WTC11 (cell line): ENCODE measurements around the gene CD79A. TPM values are rescaled to one million over a fixed set of nuclear protein-coding genes. Genes with fewer than 3 reads are reported as not detected.

Source experiments
- ATAC-seq: fragments of 200-7000 bp; cut with Tn5 transposase; 2 replicates; pipeline ENCODE4 v1.10.0; 2021; ENCODE audit warnings: mild to moderate bottlenecking, moderate library complexity
- CTCF ChIA-PET: fragments of 300-600 bp; sonication (Branson Sonifier 250); formaldehyde crosslinking; loops from one replicate; lab custom pipeline; 2021; ENCODE audit warnings: antibody characterized with exemption; lab: Charles Lee
- POLR2A ChIA-PET: fragments of 350-600 bp; sonication (Branson Sonifier 250); formaldehyde crosslinking; loops from one replicate; lab custom pipeline; 2021; ENCODE audit warnings: antibody characterized with exemption; lab: Charles Lee
- DNase-seq: peaks from one replicate; pipeline ENCODE4 v3.0.0; 2021; ENCODE audit warnings: low spot score
- H3K27ac Mint-ChIP-seq: 2 replicates; pipeline ENCODE4 v1.8.0; 2021; ENCODE audit warnings: mixed read lengths
- H3K27me3 Mint-ChIP-seq: 2 replicates; pipeline ENCODE4 v1.8.0; 2021; ENCODE audit warnings: low read depth, mild to moderate bottlenecking, moderate library complexity, mixed read lengths
- H3K36me3 Mint-ChIP-seq: 2 replicates; pipeline ENCODE4 v1.8.0; 2021; ENCODE audit warnings: mixed read lengths
- H3K4me1 Mint-ChIP-seq: 2 replicates; pipeline ENCODE4 v1.8.0; 2022; ENCODE audit warnings: mixed read lengths
- H3K4me3 Mint-ChIP-seq: 2 replicates; pipeline ENCODE4 v1.8.0; 2021; ENCODE audit warnings: mild to moderate bottlenecking, moderate library complexity, mixed read lengths
- H3K9me3 Mint-ChIP-seq: 2 replicates; pipeline ENCODE4 v1.8.0; 2021; ENCODE audit warnings: mixed read lengths
- AR ChIP-seq: fragments of 250-450 bp; sonication (Bioruptor Pico); IDR thresholded peaks from 2 replicates; pipeline ENCODE4 v1.9.0; 2021; ENCODE audit warnings: mild to moderate bottlenecking
- CREB1 ChIP-seq: sonication (generic); formaldehyde crosslinking; IDR thresholded peaks from 2 replicates; pipeline ENCODE4 v1.8.0; 2023; ENCODE audit warnings: mild to moderate bottlenecking, missing genetic modification reagents
- CREM ChIP-seq: sonication (generic); formaldehyde crosslinking; IDR thresholded peaks from 2 replicates; pipeline ENCODE4 v1.8.1; 2022; ENCODE audit warnings: mild to moderate bottlenecking, missing genetic modification reagents, moderate library complexity
- E2F5 ChIP-seq: sonication (generic); formaldehyde crosslinking; IDR thresholded peaks from 2 replicates; pipeline ENCODE4 v1.8.1; 2022; ENCODE audit warnings: mild to moderate bottlenecking, moderate library complexity, missing genetic modification reagents
- ELF4 ChIP-seq: sonication (generic); formaldehyde crosslinking; IDR thresholded peaks from 2 replicates; pipeline ENCODE4 v1.8.1; 2022; ENCODE audit warnings: low read depth, mild to moderate bottlenecking, moderate library complexity, missing genetic modification reagents
- EMX1 ChIP-seq: fragments of 250-450 bp; sonication (Bioruptor Pico); IDR thresholded peaks from 2 replicates; pipeline ENCODE4 v1.8.0; 2021; ENCODE audit warnings: mild to moderate bottlenecking
- ESRRA ChIP-seq: sonication (generic); formaldehyde crosslinking; IDR thresholded peaks from 2 replicates; pipeline ENCODE4 v1.8.1; 2022; ENCODE audit warnings: mild to moderate bottlenecking, missing genetic modification reagents, borderline replicate concordance
- ETV6 ChIP-seq: sonication (generic); formaldehyde crosslinking; IDR thresholded peaks from 2 replicates; pipeline ENCODE4 v1.8.1; 2022; ENCODE audit warnings: mild to moderate bottlenecking, missing genetic modification reagents
- FOXP1 ChIP-seq: sonication (generic); formaldehyde crosslinking; IDR thresholded peaks from 2 replicates; pipeline ENCODE4 v1.8.0; 2022; ENCODE audit warnings: missing genetic modification reagents, mild to moderate bottlenecking, moderate library complexity, borderline replicate concordance
- NR2C2 ChIP-seq: sonication (generic); formaldehyde crosslinking; IDR thresholded peaks from 2 replicates; pipeline ENCODE4 v1.8.0; 2022; ENCODE audit warnings: mild to moderate bottlenecking, missing genetic modification reagents
- PRDM15 ChIP-seq: sonication (generic); formaldehyde crosslinking; IDR thresholded peaks from 2 replicates; pipeline ENCODE4 v1.8.0; 2022; ENCODE audit warnings: missing genetic modification reagents
- PRRX2 ChIP-seq: fragments of 250-450 bp; sonication (Bioruptor Pico); IDR thresholded peaks from 2 replicates; pipeline ENCODE4 v1.8.0; 2021; ENCODE audit warnings: mild to moderate bottlenecking
- RORB ChIP-seq: fragments of 250-450 bp; sonication (Bioruptor Pico); IDR thresholded peaks from 2 replicates; pipeline ENCODE4 v1.9.0; 2021; ENCODE audit warnings: mild to moderate bottlenecking
- SMAD3 ChIP-seq: sonication (generic); formaldehyde crosslinking; IDR thresholded peaks from 2 replicates; pipeline ENCODE4 v1.8.0; 2022; ENCODE audit warnings: missing genetic modification reagents, mild to moderate bottlenecking, borderline replicate concordance
- TEAD4 ChIP-seq: sonication (generic); formaldehyde crosslinking; IDR thresholded peaks from 2 replicates; pipeline ENCODE4 v1.8.0; 2022; ENCODE audit warnings: mild to moderate bottlenecking, missing genetic modification reagents
- USF2 ChIP-seq: sonication (generic); formaldehyde crosslinking; IDR thresholded peaks from 2 replicates; pipeline ENCODE4 v1.8.1; 2023; ENCODE audit warnings: mild to moderate bottlenecking, missing genetic modification reagents, moderate library complexity
- ZMAT4 ChIP-seq: fragments of 250-450 bp; sonication (Bioruptor Pico); IDR thresholded peaks from 2 replicates; pipeline ENCODE4 v1.9.0; 2021; ENCODE audit warnings: mild to moderate bottlenecking
- ZNF138 ChIP-seq: sonication (generic); formaldehyde crosslinking; conservative IDR thresholded peaks from 2 replicates; pipeline ENCODE4 v1.8.1; 2022; ENCODE audit warnings: mild to moderate bottlenecking, moderate library complexity, missing genetic modification reagents
- ZNF396 ChIP-seq: fragments of 250-450 bp; sonication (Bioruptor Pico); IDR thresholded peaks from 2 replicates; pipeline ENCODE4 v1.8.0; 2021; ENCODE audit warnings: mild to moderate bottlenecking, moderate library complexity, borderline replicate concordance
- ZNF416 ChIP-seq: fragments of 250-450 bp; sonication (Bioruptor Pico); IDR thresholded peaks from 2 replicates; pipeline ENCODE4 v1.9.0; 2021; ENCODE audit warnings: mild to moderate bottlenecking, inconsistent platforms
- total RNA-seq: library from RNA; stranded (reverse); gene quantifications from 3 replicates; pipeline ENCODE4 v1.2.3, GENCODE V29; 2021
- TF ChIP-seq, protein P1 (sequence below): sonication (generic); formaldehyde crosslinking; IDR thresholded peaks from 2 replicates; pipeline ENCODE4 v1.8.0; 2023; ENCODE audit warnings: missing genetic modification reagents
- TF ChIP-seq, protein P2 (sequence below): fragments of 250-450 bp; sonication (Bioruptor Pico); IDR thresholded peaks from 2 replicates; pipeline ENCODE4 v2.1.2; 2022; ENCODE audit warnings: mild to moderate bottlenecking, moderate library complexity
- TF ChIP-seq, protein P3 (sequence below): sonication (generic); formaldehyde crosslinking; IDR thresholded peaks from 2 replicates; pipeline ENCODE4 v1.8.1; 2022; ENCODE audit warnings: low read depth, missing genetic modification reagents, borderline replicate concordance

CD79A gene
- total RNA-seq, 1 experiment from 2014 or later: 0.42 TPM

- H3K36me3 Mint-ChIP-seq: no peaks in the 10 kb centered on the region
- no peaks in the 10 kb centered on the region for H3K9me3 Mint-ChIP-seq
- no peaks in the 10 kb centered on the region for H3K27me3 Mint-ChIP-seq
- peaks cover 9% of the 10 kb centered on the region for H3K4me1 Mint-ChIP-seq
- ATAC-seq (no peak), DNase-seq (no peak)
- POLR2A ChIA-PET: no interaction called here
- H3K4me3 Mint-ChIP-seq: no peak overlapping the region
- H3K27ac Mint-ChIP-seq: no peak overlapping the region
- CTCF ChIA-PET: no interaction called here
- TF ChIP-seq EMX1 (CRISPR knock-in tag) (no peak), ZNF396 (CRISPR knock-in tag) (no peak), ETV6 (CRISPR knock-in tag) (no peak)
- TF ChIP-seq, protein P1, sequence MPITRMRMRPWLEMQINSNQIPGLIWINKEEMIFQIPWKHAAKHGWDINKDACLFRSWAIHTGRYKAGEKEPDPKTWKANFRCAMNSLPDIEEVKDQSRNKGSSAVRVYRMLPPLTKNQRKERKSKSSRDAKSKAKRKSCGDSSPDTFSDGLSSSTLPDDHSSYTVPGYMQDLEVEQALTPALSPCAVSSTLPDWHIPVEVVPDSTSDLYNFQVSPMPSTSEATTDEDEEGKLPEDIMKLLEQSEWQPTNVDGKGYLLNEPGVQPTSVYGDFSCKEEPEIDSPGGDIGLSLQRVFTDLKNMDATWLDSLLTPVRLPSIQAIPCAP (CRISPR knock-in tag): no peak
- TF ChIP-seq, all 79 proteins: peak for 0
Measured at GRCh38 chr19:41915776-41916414, 38.8 kb downstream of the CD79A start.

DNA sequence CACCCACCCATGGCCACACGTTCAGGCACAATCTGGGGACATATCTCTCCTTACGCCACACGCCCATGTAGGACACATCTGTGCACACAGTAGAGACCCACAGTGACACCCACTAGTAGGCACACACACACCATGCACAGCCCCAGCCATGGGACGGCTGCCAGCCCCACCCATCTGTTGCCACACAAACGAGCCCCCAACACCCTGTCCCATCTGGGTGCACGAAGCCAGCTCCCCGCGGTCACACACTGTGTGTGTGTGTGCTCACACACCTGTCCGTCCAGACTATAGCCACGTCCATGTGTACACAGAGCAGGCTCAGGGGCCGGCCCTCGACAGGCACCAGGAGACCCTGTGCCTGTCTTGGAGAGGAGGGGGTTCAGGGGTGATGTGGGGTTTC lies 40.6 kb downstream of the CD79A start:
- Mint-ChIP-seq H3K9me3 (no peaks in the 10 kb centered on the region), H3K36me3 (no peaks in the 10 kb centered on the region), H3K4me3 (no peak overlapping the region), H3K27ac (no peak overlapping the region), H3K4me1 (peaks cover 10% of the 10 kb centered on the region), H3K27me3 (no peaks in the 10 kb centered on the region)
- ChIA-PET POLR2A (no interaction called here), CTCF (no interaction called here)
- ATAC-seq (no peak), DNase-seq (no peak)
- TF ChIP-seq RORB (CRISPR knock-in tag) (no peak), USF2 (CRISPR knock-in tag) (no peak), CREB1 (CRISPR knock-in tag) (no peak), NR2C2 (CRISPR knock-in tag) (no peak), ZMAT4 (CRISPR knock-in tag) (no peak), E2F5 (no peak), PRDM15 (CRISPR knock-in tag) (no peak), CREM (CRISPR knock-in tag) (no peak), TEAD4 (no peak), PRRX2 (CRISPR knock-in tag) (no peak), ZNF416 (CRISPR knock-in tag) (no peak), ESRRA (no peak), EMX1 (CRISPR knock-in tag) (no peak), ZNF138 (no peak), SMAD3 (CRISPR knock-in tag) (no peak), AR (CRISPR knock-in tag) (no peak), ELF4 (CRISPR knock-in tag) (no peak), FOXP1 (no peak)
- TF ChIP-seq, protein P2, sequence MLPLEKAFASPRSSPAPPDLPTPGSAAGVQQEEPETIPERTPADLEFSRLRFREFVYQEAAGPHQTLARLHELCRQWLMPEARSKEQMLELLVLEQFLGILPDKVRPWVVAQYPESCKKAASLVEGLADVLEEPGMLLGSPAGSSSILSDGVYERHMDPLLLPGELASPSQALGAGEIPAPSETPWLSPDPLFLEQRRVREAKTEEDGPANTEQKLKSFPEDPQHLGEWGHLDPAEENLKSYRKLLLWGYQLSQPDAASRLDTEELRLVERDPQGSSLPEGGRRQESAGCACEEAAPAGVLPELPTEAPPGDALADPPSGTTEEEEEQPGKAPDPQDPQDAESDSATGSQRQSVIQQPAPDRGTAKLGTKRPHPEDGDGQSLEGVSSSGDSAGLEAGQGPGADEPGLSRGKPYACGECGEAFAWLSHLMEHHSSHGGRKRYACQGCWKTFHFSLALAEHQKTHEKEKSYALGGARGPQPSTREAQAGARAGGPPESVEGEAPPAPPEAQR (CRISPR knock-in tag): no peak
- TF ChIP-seq, protein P3, sequence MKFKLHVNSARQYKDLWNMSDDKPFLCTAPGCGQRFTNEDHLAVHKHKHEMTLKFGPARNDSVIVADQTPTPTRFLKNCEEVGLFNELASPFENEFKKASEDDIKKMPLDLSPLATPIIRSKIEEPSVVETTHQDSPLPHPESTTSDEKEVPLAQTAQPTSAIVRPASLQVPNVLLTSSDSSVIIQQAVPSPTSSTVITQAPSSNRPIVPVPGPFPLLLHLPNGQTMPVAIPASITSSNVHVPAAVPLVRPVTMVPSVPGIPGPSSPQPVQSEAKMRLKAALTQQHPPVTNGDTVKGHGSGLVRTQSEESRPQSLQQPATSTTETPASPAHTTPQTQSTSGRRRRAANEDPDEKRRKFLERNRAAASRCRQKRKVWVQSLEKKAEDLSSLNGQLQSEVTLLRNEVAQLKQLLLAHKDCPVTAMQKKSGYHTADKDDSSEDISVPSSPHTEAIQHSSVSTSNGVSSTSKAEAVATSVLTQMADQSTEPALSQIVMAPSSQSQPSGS: no peak
